Central memory CD8-positive, alpha-beta T cell (primary cell): ENCODE measurements around the gene BRF1.

ENCODE experiments used
- ATAC-seq: fragments of 150-1000 bp; cut with Tn5 transposase; replicated peaks from 2 replicates; pipeline ENCODE4 v1.10.0; 2022; ENCODE audit warnings: mild to moderate bottlenecking, moderate FRiP score, moderate number of reproducible peaks; ENCODE audit not compliant: poor library complexity, severe bottlenecking; ENCODE audit errors: extremely low read depth
- DNase-seq, 2 donors: peaks; one replicate each; pipeline ENCODE4 v3.0.0; 2021; ENCODE audit warnings: low spot score in 2 of 2
- H3K27ac Mint-ChIP-seq: one replicate; pipeline ENCODE4 v1.8.0; 2022; ENCODE audit warnings: low read depth, mild to moderate bottlenecking, moderate library complexity, mixed read lengths
- H3K27me3 Mint-ChIP-seq: one replicate; pipeline ENCODE4 v1.8.0; 2022; ENCODE audit warnings: mixed read lengths
- H3K36me3 Mint-ChIP-seq: one replicate; pipeline ENCODE4 v1.8.0; 2022; ENCODE audit warnings: mild to moderate bottlenecking, moderate library complexity, mixed read lengths; ENCODE audit not compliant: insufficient read depth
- H3K4me1 Mint-ChIP-seq: one replicate; pipeline ENCODE4 v1.8.0; 2022; ENCODE audit warnings: mixed read lengths
- H3K4me3 Mint-ChIP-seq: one replicate; pipeline ENCODE4 v1.8.0; 2022; ENCODE audit warnings: mild to moderate bottlenecking, moderate library complexity, mixed read lengths
- H3K9me3 Mint-ChIP-seq: one replicate; pipeline ENCODE4 v1.8.0; 2022; ENCODE audit warnings: mixed read lengths

Gene BRF1, protein sequence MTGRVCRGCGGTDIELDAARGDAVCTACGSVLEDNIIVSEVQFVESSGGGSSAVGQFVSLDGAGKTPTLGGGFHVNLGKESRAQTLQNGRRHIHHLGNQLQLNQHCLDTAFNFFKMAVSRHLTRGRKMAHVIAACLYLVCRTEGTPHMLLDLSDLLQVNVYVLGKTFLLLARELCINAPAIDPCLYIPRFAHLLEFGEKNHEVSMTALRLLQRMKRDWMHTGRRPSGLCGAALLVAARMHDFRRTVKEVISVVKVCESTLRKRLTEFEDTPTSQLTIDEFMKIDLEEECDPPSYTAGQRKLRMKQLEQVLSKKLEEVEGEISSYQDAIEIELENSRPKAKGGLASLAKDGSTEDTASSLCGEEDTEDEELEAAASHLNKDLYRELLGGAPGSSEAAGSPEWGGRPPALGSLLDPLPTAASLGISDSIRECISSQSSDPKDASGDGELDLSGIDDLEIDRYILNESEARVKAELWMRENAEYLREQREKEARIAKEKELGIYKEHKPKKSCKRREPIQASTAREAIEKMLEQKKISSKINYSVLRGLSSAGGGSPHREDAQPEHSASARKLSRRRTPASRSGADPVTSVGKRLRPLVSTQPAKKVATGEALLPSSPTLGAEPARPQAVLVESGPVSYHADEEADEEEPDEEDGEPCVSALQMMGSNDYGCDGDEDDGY

DNA sequence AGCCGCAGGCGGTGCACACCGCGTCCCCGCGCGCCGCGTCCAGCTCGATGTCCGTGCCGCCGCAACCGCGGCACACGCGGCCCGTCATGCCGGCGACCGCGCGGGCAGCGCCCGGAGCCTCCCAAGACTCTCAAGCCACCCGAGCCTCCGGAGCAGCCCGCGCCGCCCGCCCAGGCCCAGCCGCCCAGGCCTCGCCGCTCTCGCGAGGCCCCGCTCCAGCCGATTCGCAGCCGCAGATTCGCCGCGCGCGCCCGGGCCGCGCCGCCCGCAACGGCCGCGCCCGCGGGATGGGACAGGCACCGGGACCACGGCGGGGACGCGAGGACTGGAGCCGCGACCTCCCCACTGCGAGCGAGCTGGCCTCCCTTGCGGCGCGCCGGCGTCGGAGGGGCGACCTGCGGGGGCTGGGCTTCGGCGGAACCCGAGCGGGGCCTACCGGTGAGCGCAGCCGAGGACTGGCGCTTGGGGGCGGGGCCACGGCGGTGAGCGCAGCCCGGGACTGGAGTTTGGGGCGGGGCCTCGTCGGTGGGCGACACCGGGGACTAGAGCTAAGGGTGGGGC, at the start of gene BRF1:
Gene BRF1, minus strand, starts transcription at position 460 of the 561 bp plus-strand sequence. Its CDS starts 372 bp downstream, at position 88.
- peak within 1 kb of the TSS; percentile 84 for H3K27ac Mint-ChIP-seq
- H3K9me3 Mint-ChIP-seq = no peaks in the 10 kb centered on the region
- no peaks in the 10 kb centered on the region for H3K27me3 Mint-ChIP-seq
- ATAC-seq (peak; percentile 91), DNase-seq (peak; percentile 94 to 96)
- peak within 1 kb of the TSS; percentile 85 for H3K4me3 Mint-ChIP-seq
- H3K36me3 Mint-ChIP-seq = peaks cover 2% of the 10 kb centered on the region
- peaks cover 36% of the 10 kb centered on the region for H3K4me1 Mint-ChIP-seq

DNA sequence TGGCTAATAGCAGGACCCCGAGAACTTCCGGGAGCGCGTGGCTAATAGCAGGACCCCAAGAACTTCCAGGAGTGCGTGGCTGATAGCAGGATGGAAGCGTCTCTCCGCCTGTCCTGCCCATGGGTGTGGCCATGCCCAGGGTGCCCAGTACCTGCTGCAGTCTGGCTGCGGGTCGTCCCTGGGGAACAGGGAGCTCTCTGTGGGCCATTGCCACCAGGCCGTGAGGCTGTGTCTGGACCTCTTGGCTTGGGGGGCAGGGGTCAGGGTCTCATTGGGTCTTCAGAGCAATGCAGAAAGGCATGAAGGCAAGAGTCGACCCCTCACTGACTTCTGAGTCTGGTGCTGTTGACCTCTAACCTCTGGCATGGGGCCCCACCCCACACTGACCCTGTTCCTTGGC, 49.2 kb upstream of the BRF1 start:
- ATAC-seq = no peak
- no peak overlapping the region for H3K27ac Mint-ChIP-seq
- no peak for DNase-seq

DNA sequence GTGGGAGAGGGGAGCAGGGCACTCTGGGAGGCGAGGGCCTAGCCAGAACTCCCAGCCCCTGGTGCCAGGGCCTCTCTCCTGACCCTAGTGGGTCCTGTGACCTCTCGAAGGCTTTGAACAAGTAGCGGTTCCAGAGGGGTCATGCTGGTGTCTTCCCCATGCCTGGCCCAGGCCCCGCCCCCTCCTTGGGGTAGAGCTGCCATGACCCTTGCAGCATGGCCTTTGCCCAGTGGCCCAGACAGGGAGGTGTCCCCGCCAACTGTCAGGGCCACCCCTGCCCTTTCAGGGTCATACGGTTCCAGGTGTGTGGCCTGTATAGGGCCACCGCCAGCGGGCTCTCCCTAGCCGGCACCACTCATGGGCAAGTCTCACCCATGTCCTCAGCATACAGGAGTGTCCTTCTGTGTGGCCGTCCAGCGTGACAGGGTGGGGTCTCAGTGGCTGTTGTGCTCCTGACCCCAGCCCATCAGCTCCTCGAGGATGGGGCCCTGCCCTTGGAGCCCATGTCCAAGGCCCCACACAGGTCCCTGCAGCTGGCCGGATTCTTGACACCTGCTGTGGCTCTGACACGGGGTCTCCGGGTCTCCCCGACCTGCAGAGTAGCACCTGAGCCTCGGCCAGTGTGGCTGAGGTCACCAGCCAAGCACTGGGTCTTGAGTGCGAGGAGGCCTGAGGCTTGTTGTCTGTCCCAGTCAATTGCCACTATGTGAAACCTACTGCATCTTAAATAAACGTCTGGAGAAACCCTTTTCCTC, 48.3 kb upstream of the BRF1 start:
- Mint-ChIP-seq H3K4me1 (peaks cover 6% of the 10 kb centered on the region), H3K36me3 (no peaks in the 10 kb centered on the region), H3K9me3 (no peaks in the 10 kb centered on the region), H3K4me3 (no peak overlapping the region), H3K27me3 (no peaks in the 10 kb centered on the region), H3K27ac (no peak overlapping the region)
- ATAC-seq = no peak
- DNase-seq = no peak

More for the DNA sequence above, 49.2 kb upstream of the BRF1 start:
- Mint-ChIP-seq H3K9me3 (no peaks in the 10 kb centered on the region), H3K4me1 (peaks cover 6% of the 10 kb centered on the region), H3K4me3 (no peak overlapping the region), H3K27me3 (no peaks in the 10 kb centered on the region), H3K36me3 (no peaks in the 10 kb centered on the region)

DNA sequence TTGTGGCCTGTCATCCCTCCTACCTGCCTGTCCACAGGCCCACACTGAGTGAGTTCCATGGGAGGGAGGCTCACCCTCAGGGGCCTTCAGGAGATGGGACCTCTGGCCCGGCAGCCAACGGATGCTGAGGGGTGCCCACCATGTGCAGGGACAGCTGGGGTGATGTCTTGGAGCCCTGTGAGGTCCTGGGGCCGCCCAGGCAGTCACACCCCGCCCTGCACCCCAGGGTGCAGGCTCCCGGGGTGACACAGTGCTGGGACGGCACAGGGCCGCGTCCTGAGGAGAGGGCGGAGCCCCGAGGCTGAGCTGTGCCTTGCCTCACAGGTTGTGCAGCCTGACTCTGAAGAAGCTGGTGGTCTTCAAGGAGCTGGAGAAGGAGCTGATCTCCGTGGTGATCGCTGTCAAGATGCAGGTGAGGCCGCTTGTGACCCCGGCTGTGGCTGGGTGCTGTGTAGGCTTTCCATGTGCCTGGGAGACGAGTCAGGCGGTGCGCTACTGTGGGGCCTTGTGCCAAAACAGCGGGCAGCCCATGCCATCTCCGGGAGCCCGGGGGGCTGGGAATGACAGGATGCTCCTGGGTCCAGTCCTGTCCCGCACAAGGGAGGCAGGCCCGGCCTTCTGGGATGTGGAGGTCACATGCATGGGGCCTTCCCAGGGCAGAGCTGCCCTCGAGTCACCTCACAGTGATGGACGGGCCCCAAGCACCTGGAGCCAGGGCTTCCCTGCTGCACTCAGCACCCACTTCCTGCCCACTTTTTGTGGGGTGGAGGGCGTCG, 47.6 kb upstream of the BRF1 start:
- no peaks in the 10 kb centered on the region for H3K9me3 Mint-ChIP-seq
- DNase-seq (no peak), ATAC-seq (no peak)
- no peaks in the 10 kb centered on the region for H3K36me3 Mint-ChIP-seq
- H3K27me3 Mint-ChIP-seq = no peaks in the 10 kb centered on the region
- H3K27ac Mint-ChIP-seq = no peak overlapping the region
- no peak overlapping the region for H3K4me3 Mint-ChIP-seq
- peaks cover 6% of the 10 kb centered on the region for H3K4me1 Mint-ChIP-seq

DNA sequence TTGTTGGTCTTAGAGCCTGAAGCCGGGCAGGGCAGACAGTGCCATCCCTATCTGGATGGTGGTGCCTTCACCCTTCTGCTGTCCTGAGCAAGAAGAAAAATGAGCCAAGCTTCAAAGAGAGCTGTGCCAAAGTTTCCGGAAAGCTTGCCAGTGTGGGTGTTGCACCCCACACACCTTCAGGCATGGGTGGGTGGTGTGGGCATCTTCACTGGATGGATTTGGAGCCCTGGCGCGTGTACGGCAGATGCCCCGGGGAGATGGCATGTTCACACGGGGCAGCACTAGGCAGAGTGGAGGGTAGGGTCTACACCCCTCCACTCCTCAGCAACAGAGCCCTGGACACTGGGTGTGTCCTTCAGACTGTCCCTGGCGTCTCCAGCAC, 46.8 kb upstream of the BRF1 start:
- H3K4me1 Mint-ChIP-seq = peaks cover 11% of the 10 kb centered on the region

DNA sequence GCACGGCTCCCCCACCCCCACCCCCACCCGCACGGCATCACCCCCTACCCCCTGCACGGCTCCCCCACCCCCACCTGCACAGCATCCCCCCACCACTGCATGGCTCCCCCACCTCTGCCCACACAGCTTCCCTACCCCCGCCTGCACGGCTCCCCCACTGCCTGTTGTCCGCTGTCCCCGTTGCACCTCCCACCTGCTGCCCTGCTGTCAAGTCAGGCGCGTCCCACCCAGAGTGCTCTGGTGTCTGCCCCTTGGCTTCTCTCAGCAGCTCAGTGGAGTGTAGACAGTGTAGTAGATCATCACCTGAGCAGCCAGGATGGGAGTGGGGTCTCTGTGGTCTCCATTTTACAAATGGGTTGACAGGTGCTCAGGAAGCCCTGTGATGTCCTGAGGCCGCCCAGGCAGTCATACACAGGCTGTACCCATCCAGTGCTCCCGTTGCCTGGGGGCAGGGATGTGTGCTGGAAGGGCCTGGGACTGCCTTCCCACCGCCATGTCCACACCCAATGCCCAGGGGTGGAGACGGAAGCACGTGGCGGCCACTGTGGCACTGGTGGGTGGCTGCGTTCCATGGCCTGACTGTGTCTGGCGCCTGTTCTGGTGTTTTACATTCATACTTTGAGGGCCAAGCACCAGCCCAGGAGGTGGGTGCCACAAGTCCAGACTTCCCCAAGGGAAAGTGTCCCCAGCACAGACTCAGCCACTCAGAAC, 46.2 kb upstream of the BRF1 start:
- H3K27ac Mint-ChIP-seq = no peak overlapping the region
- DNase-seq (no peak), ATAC-seq (no peak)
- H3K36me3 Mint-ChIP-seq = no peaks in the 10 kb centered on the region
- no peak overlapping the region for H3K4me3 Mint-ChIP-seq
- no peaks in the 10 kb centered on the region for H3K9me3 Mint-ChIP-seq
- H3K27me3 Mint-ChIP-seq = no peaks in the 10 kb centered on the region
- H3K4me1 Mint-ChIP-seq = peaks cover 11% of the 10 kb centered on the region

More for the DNA sequence above, 46.8 kb upstream of the BRF1 start:
- DNase-seq (no peak), ATAC-seq (no peak)
- Mint-ChIP-seq H3K4me3 (no peak overlapping the region), H3K27ac (no peak overlapping the region), H3K36me3 (no peaks in the 10 kb centered on the region), H3K27me3 (no peaks in the 10 kb centered on the region), H3K9me3 (no peaks in the 10 kb centered on the region)

DNA sequence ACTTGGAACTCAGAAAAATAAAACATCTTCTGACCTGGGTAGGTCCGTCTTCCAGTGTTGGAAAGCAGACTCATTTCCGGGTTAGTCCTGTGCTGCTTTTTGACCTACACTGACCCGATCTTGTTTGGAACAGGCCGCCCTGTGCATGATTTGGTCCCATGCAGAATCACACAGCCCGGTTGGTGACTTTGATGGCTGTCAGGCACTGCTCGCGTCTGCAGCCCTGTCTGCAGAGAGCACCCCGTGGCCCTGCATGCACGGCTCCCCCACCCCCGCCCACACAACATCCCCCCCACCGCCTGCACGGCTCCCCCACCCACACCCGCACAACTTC, 45.4 kb upstream of the BRF1 start:
- no peak for ATAC-seq
- Mint-ChIP-seq H3K36me3 (no peaks in the 10 kb centered on the region), H3K9me3 (no peaks in the 10 kb centered on the region)

DNA sequence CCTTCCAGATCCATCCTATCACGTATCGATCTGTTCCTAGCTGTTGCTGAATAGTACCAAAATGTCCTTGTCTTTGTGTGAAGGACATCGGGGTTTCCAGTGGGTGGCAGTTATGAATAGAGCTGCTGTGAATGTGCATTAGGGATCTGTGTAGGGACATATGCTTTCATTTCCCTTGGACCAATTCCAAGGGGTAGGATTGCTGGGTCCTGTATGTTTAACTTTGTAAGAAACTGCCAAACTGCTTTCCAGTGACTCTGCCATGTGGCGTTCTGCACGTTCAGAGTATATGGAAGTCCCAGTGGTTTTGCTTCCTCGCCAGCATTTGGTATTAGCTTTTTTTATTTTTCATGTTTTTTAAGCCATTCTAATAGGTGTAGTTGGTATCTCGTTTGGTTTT, 42.4 kb upstream of the BRF1 start:
- no peaks in the 10 kb centered on the region for H3K9me3 Mint-ChIP-seq
- ATAC-seq (no peak), DNase-seq (no peak)
- H3K4me1 Mint-ChIP-seq = peaks cover 18% of the 10 kb centered on the region
- no peak overlapping the region for H3K27ac Mint-ChIP-seq
- no peak overlapping the region for H3K4me3 Mint-ChIP-seq
- no peaks in the 10 kb centered on the region for H3K27me3 Mint-ChIP-seq
- H3K36me3 Mint-ChIP-seq = peaks cover 3% of the 10 kb centered on the region

More for the DNA sequence above, 45.4 kb upstream of the BRF1 start:
- Mint-ChIP-seq H3K4me3 (no peak overlapping the region), H3K4me1 (peaks cover 11% of the 10 kb centered on the region), H3K27ac (no peak overlapping the region), H3K27me3 (no peaks in the 10 kb centered on the region)
- DNase-seq = no peak

DNA sequence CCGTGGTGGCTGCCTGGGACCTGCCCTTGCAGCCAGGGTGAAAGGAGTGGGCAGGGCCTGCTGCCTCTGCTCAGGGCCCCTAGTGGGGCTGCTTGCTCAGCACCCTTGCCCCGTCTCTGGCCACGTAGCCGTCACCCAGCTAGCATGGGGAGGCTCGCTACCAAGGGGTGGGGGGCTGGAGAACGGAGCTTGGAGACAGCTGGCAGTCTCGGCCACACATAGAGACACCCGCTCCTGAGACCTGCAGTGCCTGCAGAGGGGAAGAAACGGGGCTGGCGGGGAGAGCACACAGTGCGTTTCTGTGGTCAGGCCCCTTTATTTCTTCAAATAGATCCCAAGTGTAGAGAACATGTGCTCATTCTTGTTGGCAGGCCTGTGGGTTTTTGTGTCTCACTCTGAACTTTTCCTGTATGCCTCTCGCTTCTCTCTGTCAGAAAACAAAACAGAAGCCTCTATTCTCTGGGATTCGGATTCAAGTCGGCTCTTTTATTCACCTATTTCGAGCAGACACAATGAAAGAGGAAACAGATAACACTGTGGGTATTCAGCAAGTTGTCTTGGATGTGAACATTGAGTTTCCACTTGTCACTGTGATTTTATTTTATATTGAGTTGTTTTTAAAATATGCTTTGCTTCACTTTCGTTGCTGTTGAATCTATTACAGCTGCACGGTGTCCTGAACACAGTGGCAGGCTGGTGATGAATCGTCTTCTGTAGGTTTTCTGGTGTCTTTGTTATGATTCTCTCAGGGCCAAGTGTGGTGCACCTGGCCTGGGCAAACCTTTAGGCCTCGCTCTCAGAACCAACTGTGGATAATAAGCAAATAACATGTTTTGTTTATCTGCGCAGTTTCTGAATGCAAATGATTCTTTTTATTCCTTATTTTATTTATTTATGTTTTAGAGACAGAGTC, 40.3 kb upstream of the BRF1 start:
- Mint-ChIP-seq H3K36me3 (peaks cover 3% of the 10 kb centered on the region), H3K4me3 (no peak overlapping the region), H3K9me3 (no peaks in the 10 kb centered on the region), H3K27ac (no peak overlapping the region), H3K27me3 (no peaks in the 10 kb centered on the region), H3K4me1 (peaks cover 18% of the 10 kb centered on the region)
- ATAC-seq (no peak), DNase-seq (no peak)

DNA sequence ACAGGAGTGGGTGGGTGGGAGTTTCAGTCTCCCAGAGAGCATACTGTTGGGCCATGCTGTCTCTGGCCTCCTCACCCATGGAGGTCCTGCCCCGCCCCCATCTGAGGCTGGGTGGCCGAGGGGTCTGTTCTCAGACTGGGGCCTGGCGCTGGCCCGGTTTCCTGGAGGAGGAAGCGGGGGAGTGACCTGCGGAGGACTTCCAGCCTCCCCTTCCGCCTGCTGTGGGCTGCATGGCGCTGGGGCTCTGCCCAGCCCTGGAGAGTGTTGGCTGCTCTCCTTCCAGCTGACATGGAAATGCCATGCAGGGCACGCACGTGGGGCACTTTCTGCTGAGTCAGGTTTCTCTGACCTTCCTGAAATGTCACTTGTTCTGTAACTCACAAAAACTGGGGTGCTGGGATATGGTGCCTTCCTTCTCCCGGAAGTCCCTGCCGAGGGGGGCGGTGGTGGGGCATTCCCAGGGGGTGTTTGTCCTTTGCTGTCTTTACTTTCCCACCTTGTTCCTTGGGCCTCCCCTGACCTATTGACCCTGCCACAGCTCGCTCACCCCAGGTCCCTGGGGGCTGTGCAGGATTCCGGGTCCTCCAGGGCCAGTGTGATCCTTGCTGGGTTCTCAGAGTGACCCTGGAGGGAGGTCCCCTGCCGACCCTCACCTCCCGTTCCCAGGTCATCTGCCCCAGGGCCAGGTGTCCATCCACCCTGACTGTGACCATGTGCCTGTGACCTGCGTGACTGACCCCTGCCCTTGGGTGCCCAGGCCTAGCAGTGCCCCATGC, 37.4 kb upstream of the BRF1 start:
- Mint-ChIP-seq H3K36me3 (peaks cover 3% of the 10 kb centered on the region), H3K4me3 (no peak overlapping the region), H3K27me3 (no peaks in the 10 kb centered on the region), H3K9me3 (no peaks in the 10 kb centered on the region), H3K4me1 (peaks cover 11% of the 10 kb centered on the region), H3K27ac (no peak overlapping the region)
- DNase-seq (no peak), ATAC-seq (no peak)
